ENCODE results near the gene NME4. TPM values are rescaled to one million over a fixed set of nuclear protein-coding genes. Genes with fewer than 3 reads are reported as not detected.
A peak's percentile ranks its signal among the peaks of the same experiment; 100 is the strongest.

NME4 gene
- total RNA-seq, 2 experiments from 2014 or later: 25.0 TPM

- POLR2A ChIA-PET: interaction anchor here (0.7 kb wide), 1 partner anchor 169 kb away, joined by 5 read pairs; no protein-coding TSS in a partner anchor
- H3K36me3 ChIP-seq (ENCODE audit: insufficient read depth, low read length): peaks cover 5% of the 10 kb centered on the region; the same call in 1 of the 2 replicates
- H3K4me1 ChIP-seq (ENCODE audit: insufficient read depth, low read length, poor library complexity, severe bottlenecking): peaks cover 9% of the 10 kb centered on the region
- no peak overlapping the region for H3K4me2 ChIP-seq (ENCODE audit: low read length)
- intact Hi-C loops (cut with micrococcal nuclease; ENCODE audit: unreplicated experiment): no loop called here
- H2AFZ ChIP-seq (ENCODE audit: low read length): no peak overlapping the region
- H3K4me3 ChIP-seq (ENCODE audit: low read depth, low read length, poor library complexity, severe bottlenecking): no peak overlapping the region
- no peaks in the 10 kb centered on the region for H3K79me2 ChIP-seq (ENCODE audit: insufficient read depth, low read depth, low read length)
- no TSS peak for BruUV-seq (replicated peaks)
- H4K20me1 ChIP-seq (ENCODE audit: insufficient read depth, low read length): no peaks in the 10 kb centered on the region; the same call in 1 of the 2 replicates
- no peak overlapping the region for H3K27ac ChIP-seq (ENCODE audit: low read depth, low read length, poor library complexity, severe bottlenecking)
- no peaks in the 10 kb centered on the region for H3K9me2 ChIP-seq (ENCODE audit: insufficient read depth, low read length)
- TF ChIP-seq, protein P1, sequence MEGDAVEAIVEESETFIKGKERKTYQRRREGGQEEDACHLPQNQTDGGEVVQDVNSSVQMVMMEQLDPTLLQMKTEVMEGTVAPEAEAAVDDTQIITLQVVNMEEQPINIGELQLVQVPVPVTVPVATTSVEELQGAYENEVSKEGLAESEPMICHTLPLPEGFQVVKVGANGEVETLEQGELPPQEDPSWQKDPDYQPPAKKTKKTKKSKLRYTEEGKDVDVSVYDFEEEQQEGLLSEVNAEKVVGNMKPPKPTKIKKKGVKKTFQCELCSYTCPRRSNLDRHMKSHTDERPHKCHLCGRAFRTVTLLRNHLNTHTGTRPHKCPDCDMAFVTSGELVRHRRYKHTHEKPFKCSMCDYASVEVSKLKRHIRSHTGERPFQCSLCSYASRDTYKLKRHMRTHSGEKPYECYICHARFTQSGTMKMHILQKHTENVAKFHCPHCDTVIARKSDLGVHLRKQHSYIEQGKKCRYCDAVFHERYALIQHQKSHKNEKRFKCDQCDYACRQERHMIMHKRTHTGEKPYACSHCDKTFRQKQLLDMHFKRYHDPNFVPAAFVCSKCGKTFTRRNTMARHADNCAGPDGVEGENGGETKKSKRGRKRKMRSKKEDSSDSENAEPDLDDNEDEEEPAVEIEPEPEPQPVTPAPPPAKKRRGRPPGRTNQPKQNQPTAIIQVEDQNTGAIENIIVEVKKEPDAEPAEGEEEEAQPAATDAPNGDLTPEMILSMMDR (conservative IDR thresholded peaks at IDR 0.05; ENCODE audit: low read length): no peak
- TF ChIP-seq EZH2phosphoT487 (IDR thresholded peaks at IDR 0.05; ENCODE audit: borderline replicate concordance, low read depth, low read length): no peak
- no peak for DNase-seq (ENCODE audit: low spot score)
- H3K9me3 ChIP-seq (ENCODE audit: low read length): no peaks in the 10 kb centered on the region
- CTCF ChIA-PET (ENCODE audit: unreplicated experiment): no interaction called here
These were observed 44.4 kb downstream of the NME4 start for GRCh38 chr16:441447-441846.

DNA sequence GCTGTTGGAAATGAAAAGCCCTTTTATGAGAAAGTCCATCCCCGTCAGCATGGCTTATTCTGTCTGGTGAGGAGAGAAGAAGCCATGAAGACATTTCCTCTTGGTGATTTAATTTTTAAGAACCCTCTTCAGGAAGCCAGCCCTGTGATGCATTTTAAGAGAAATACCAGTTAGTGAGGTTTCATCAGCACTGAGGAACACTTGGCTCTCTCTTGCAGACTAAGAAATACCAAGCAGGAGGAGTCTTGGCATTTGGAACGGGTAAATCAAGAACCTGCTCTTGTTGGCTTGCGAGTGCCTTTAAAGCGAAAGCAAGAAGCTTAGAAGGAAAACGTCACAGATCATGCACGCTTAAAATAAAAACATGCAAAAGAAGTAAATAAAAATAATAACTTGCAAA is 46.0 kb downstream of the NME4 start:
- H3K4me2 ChIP-seq (ENCODE audit: low read length): no peak overlapping the region
- intact Hi-C loops (cut with micrococcal nuclease; ENCODE audit: unreplicated experiment): no loop called here
- no peak for TF ChIP-seq EZH2phosphoT487 (IDR thresholded peaks at IDR 0.05; ENCODE audit: borderline replicate concordance, low read depth, low read length)
- TF ChIP-seq, protein P1 (conservative IDR thresholded peaks at IDR 0.05; ENCODE audit: low read length): no peak
- H2AFZ ChIP-seq (ENCODE audit: low read length): no peak overlapping the region
- no peaks in the 10 kb centered on the region for H3K79me2 ChIP-seq (ENCODE audit: insufficient read depth, low read depth, low read length)
- ChIA-PET POLR2A (no interaction called here), CTCF (ENCODE audit: unreplicated experiment) (no interaction called here)
- H4K20me1 ChIP-seq (ENCODE audit: insufficient read depth, low read length): no peaks in the 10 kb centered on the region; the same call in 1 of the 2 replicates
- no peak overlapping the region for H3K4me3 ChIP-seq (ENCODE audit: low read depth, low read length, poor library complexity, severe bottlenecking)
- H3K9me2 ChIP-seq (ENCODE audit: insufficient read depth, low read length): no peaks in the 10 kb centered on the region
- peaks cover 5% of the 10 kb centered on the region; the same call in 1 of the 2 replicates for H3K36me3 ChIP-seq (ENCODE audit: insufficient read depth, low read length)
- BruUV-seq (replicated peaks): no TSS peak
- H3K9me3 ChIP-seq (ENCODE audit: low read length): no peaks in the 10 kb centered on the region
- DNase-seq (ENCODE audit: low spot score): peak; percentile 19
- no peak overlapping the region for H3K27ac ChIP-seq (ENCODE audit: low read depth, low read length, poor library complexity, severe bottlenecking)
- peaks cover 9% of the 10 kb centered on the region for H3K4me1 ChIP-seq (ENCODE audit: insufficient read depth, low read length, poor library complexity, severe bottlenecking)

DNA sequence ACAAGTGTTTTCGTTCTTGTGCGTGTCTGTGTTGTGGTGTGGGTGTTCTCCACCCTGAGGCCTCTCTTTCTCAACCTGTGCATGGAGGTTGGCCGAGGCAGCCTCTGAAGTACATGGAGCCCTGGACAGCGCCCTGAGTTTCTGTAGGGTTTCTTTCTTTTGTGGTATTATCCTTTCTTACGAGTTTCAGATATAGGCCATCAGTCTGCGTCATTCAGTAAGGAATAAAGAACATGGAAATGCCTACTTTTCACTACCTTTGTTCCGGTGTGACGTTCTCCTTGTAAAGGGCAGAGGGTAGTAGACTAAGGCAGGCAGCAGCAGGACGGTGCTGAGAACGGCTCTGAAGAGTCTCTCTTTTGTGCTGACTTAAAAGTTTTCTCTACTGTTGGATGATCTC is 47.0 kb downstream of the NME4 start:
- intact Hi-C loops (cut with micrococcal nuclease; ENCODE audit: unreplicated experiment): no loop called here
- no peaks in the 10 kb centered on the region for H3K79me2 ChIP-seq (ENCODE audit: insufficient read depth, low read depth, low read length)
- DNase-seq (ENCODE audit: low spot score): no peak
- no peaks in the 10 kb centered on the region for H3K9me3 ChIP-seq (ENCODE audit: low read length)
- no peak for TF ChIP-seq EZH2phosphoT487 (IDR thresholded peaks at IDR 0.05; ENCODE audit: borderline replicate concordance, low read depth, low read length)
- TF ChIP-seq, protein P1 (conservative IDR thresholded peaks at IDR 0.05; ENCODE audit: low read length): no peak
- no peaks in the 10 kb centered on the region; the same call in 1 of the 2 replicates for H4K20me1 ChIP-seq (ENCODE audit: insufficient read depth, low read length)
- H3K4me2 ChIP-seq (ENCODE audit: low read length): no peak overlapping the region
- peaks cover 5% of the 10 kb centered on the region; the same call in 1 of the 2 replicates for H3K36me3 ChIP-seq (ENCODE audit: insufficient read depth, low read length)
- POLR2A ChIA-PET: interaction anchor here (0.6 kb wide), 1 partner anchor 11 kb away, joined by 3 read pairs; no protein-coding TSS in a partner anchor
- H3K9me2 ChIP-seq (ENCODE audit: insufficient read depth, low read length): no peaks in the 10 kb centered on the region
- H3K27ac ChIP-seq (ENCODE audit: low read depth, low read length, poor library complexity, severe bottlenecking): no peak overlapping the region
- peaks cover 9% of the 10 kb centered on the region for H3K4me1 ChIP-seq (ENCODE audit: insufficient read depth, low read length, poor library complexity, severe bottlenecking)
- no peak overlapping the region for H2AFZ ChIP-seq (ENCODE audit: low read length)
- H3K4me3 ChIP-seq (ENCODE audit: low read depth, low read length, poor library complexity, severe bottlenecking): no peak overlapping the region
- CTCF ChIA-PET (ENCODE audit: unreplicated experiment): no interaction called here
- no TSS peak for BruUV-seq (replicated peaks)

All from OCI-LY7 (cell line).